TTC549 (cell line): ENCODE results near the gene ANKMY1.
A peak's percentile ranks its signal among the peaks of the same experiment; 100 is the strongest.
"Not testable (repeated sequence)": the region's sequence is repeated elsewhere in the genome, so short reads cannot be mapped to it uniquely, and the experiment has no call there.

Experiments used
- FAIRE-seq: peaks from 2 replicates; lab custom pipeline; 2012; peaks lifted over from hg19 to GRCh38; lab: Jason Lieb, UNC

Gene ANKMY1

GRCh38 chr2:240502059-240502429, 55.7 kb downstream of the ANKMY1 start:
- FAIRE-seq = no peak

GRCh38 chr2:240501531-240501991, 56.2 kb downstream of the ANKMY1 start:
- no peak for FAIRE-seq

- no peak for FAIRE-seq
Measured at GRCh38 chr2:240500561-240501423, 57.0 kb downstream of the ANKMY1 start.

DNA sequence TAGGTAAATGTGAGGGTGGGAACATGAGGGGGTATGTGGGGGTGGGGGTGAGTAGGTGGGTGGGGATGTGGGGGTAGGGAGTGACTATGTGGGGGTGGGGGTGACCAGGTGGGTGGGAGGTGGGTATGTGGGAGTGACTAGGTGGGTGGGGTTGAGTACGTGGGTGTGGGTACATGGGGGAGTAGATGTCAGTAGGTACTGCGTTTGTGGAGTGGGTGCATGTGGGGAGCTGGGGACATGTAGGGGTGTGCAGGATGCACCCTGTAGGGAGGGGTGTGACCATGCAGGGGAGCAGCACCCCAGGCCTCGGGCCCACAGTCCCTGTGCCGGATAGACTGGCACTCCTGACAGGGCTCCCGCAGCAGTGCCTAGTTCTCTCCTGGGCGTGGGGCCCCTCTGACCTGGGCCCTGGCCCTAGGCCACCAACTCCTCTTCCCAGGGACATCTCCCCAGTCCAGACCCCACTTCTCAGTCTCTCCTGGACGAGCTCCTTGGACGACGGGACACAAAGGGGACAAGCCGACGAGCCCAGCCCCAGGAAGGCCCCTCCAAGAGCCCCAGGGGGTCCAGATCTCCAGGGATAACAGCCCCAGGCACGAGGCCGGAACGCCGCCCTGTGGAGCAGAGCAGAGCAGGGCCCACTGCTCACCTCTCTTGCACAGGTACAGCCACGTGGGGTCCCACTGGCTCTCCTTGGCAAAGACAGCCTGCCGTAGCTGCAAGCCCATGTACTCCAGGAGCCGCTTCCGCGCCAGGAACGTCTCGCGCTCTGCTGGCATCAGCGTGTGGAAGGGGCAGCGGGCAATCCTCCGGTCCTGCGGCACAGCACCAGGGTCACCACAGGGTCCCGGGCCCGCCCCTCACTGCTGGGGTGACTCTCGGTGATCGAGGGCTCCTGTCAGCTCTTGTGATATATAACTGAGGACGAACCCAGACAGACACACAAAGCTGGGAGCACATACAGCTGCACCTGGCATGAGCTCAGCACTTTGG, 58.2 kb downstream of the ANKMY1 start:
- no peak for FAIRE-seq

- FAIRE-seq = no peak
Measured at GRCh38 chr2:240498958-240499260, 58.9 kb downstream of the ANKMY1 start.

DNA sequence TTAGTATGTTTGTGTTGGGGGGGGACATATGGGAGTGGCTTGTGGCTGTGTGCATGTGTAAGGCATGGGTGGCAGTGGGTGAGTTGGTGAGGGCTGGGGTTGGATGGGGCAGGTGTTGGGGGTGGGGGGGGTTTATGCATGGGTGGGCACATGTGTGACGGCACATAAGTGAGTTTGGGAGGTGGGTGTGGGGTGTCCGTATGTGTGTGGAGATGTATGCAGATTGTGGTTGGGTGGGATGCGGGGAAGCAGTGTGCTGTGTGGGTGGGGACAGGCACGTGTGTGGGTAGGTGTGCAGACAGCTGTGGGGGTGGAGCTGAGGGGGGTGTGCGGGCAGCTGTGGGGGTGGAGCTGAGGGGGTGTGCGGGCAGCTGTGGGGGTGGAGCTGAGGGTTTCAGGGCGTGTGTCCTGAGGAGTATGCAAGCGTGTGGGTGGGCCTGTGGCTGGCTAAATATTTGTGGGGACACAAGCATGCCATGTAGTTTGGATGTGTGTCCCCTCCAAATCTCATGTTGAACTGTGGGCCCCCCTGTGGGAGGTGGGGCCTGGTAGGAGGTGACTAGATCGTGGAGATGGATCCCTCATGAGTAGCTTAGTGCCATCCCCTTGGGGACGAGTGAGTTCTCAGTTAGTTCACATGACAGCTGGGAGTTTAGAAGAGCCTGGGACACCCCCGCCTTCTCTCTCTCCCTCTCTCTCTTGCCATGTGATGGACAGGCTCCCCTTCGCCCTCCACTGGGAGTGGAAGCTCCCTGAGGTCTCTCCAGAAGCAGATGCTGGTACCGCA, 59.4 kb downstream of the ANKMY1 start:
- no peak for FAIRE-seq

- FAIRE-seq = not testable (repeated sequence)
Measured at GRCh38 chr2:240497082-240497481, 60.7 kb downstream of the ANKMY1 start.

GRCh38 chr2:240494942-240495341, 62.8 kb downstream of the ANKMY1 start:
- FAIRE-seq = peak; percentile 9

DNA sequence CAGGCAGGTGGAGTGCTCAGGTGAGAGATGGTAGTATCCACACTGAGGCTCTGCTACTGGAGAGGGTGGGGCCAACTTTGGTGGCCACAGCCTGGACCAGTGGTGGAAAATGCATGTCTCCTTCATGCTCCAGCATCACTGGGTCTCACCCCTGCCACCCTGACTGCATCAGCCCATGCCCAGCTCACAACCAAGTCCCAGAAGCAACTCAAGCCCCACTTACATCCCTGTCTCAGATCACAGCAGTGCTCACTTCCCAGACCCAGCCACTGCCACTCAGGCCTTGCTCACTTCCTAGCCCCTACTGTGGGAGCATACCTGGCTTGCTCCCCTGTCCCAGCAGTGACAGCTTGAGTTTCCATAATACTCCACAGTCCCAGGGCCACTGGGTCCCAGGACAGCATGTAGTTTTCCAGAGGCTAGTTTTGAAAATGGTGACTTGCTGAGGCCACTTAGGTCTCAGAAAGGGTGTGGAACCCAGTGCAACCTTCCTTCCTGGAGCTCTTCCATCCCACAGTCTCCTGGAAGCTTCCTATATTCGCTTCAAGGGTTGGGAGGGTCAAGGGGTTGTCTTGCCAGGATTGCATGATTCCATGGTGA, 63.5 kb downstream of the ANKMY1 start:
- FAIRE-seq = no peak

- no peak for FAIRE-seq
Measured at GRCh38 chr2:240491483-240491882, 66.3 kb downstream of the ANKMY1 start.

DNA sequence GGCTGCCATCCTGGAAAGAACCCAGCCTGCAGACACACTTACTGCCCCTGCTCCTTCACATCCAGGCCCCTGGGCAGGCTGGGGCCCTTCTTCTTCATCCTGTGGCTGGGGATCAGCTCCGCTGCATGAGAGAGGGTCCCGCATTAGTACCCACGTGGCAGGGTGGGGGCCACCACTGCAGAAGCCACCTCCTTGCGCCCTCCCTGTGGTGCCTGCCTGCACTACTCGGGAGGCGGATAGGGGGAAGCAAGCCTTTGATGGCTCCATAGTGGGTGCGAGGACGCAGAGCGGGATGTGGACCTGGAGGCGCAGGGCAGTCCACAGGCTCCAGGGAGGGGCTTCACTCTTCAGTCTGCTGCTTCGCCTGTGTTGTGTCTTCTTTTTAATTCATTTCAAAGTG, 75.6 kb downstream of the ANKMY1 start:
- FAIRE-seq = no peak

- no peak for FAIRE-seq
Measured at GRCh38 chr2:240481720-240482119, 76.1 kb downstream of the ANKMY1 start.

GRCh38 chr2:240480834-240481623, 76.8 kb downstream of the ANKMY1 start:
- FAIRE-seq = no peak

GRCh38 chr2:240479111-240479501, 78.7 kb downstream of the ANKMY1 start:
- no peak for FAIRE-seq

GRCh38 chr2:240478346-240479110, 79.3 kb downstream of the ANKMY1 start:
- FAIRE-seq = no peak

DNA sequence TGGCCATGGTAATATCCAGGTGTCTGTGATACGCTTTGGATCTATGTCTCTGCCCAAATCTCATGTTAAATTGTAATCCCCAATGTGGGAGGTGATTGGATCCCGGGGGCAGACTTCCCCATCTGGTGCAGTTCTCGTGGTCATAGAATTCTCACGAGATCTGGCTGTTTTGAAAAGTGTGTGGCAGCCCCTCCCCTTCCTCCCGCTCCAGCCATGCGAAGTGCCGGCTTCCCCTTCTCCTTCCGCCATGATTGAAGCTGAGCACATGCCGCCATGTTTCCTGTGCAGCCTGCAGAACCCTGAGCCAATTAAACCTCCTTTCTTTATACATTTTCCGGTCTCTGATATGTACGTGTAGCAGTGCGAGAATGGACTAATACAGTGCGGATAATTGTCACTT, 79.9 kb downstream of the ANKMY1 start:
- no peak for FAIRE-seq

- peak; percentile 34 for FAIRE-seq
Measured at GRCh38 chr2:240473211-240473610, 84.6 kb downstream of the ANKMY1 start.

GRCh38 chr2:240472078-240472790, 85.6 kb downstream of the ANKMY1 start:
- no peak for FAIRE-seq

- no peak for FAIRE-seq
Measured at GRCh38 chr2:240469740-240470139, 88.0 kb downstream of the ANKMY1 start.

DNA sequence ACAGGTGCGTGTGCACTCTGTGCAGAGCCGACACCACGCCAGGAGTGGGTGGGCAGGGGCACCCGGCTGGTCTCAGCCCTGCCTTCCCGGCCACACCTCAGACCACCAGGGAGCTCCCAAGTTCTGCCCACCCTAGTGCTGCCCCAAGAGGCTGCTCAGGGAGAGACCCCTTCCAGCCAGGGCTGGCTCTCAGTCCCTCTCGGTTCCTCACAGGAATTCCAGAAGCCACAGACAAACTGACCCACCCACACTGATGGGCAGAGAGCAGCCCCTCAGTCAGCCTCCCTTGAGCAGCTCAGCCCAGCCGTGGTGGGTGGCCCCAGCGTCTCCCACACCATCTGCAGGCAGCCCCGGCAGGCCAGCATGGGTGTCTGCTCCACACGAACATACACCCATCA, 88.5 kb downstream of the ANKMY1 start:
- no peak for FAIRE-seq
